A673 (cell line): Measurements from ENCODE around the gene GABRD. TPM values are rescaled to one million over a fixed set of nuclear protein-coding genes. Genes with fewer than 3 reads are reported as not detected.

Source experiments
- BruUV-seq: library from RNA; stranded (reverse); fragments of 400-500 nt; replicated peaks from 2 replicates; lab custom pipeline; 2021; lab: Mats Ljungman, UMichigan
- CTCF ChIA-PET: fragments of 300-600 bp; sonication (Branson Sonifier 250); formaldehyde crosslinking; loops from one replicate; lab custom pipeline; 2022; ENCODE audit warnings: antibody characterized with exemption; lab: Charles Lee
- POLR2A ChIA-PET: fragments of 300-600 bp; sonication (Branson Sonifier 250); formaldehyde crosslinking; loops from one replicate; lab custom pipeline; 2022; ENCODE audit warnings: antibody characterized with exemption; ENCODE audit not compliant: low non-redundant PET; lab: Charles Lee
- DNase-seq: peaks from one replicate; pipeline ENCODE4 v3.0.0-alpha.2; 2015; ENCODE audit warnings: low spot score
- H3K27ac ChIP-seq: fragments of 200-600 bp; sonication (generic); 2 replicates; pipeline ENCODE4 v1.5.1; 2016; ENCODE audit warnings: mixed run types, low read depth, mild to moderate bottlenecking, mixed read lengths, antibody characterized with exemption, low read length; ENCODE audit not compliant: poor library complexity, severe bottlenecking
- H3K27me3 ChIP-seq: fragments of 200-600 bp; sonication (generic); replicated peaks from 2 replicates; pipeline ENCODE4 v1.6.1; 2017; ENCODE audit warnings: mixed run types, low read depth, mild to moderate bottlenecking, mixed read lengths, antibody characterized with exemption, low read length; ENCODE audit not compliant: insufficient read depth, poor library complexity
- H3K36me3 ChIP-seq: fragments of 200-600 bp; sonication (generic); 2 replicates; pipeline ENCODE4 v1.6.1; 2016; ENCODE audit warnings: mixed run types, mild to moderate bottlenecking, mixed read lengths, antibody characterized with exemption, low read length; ENCODE audit not compliant: insufficient read depth, poor library complexity, severe bottlenecking
- H3K4me1 ChIP-seq: fragments of 200-600 bp; sonication (generic); 2 replicates; pipeline ENCODE4 v1.6.1; 2017; ENCODE audit warnings: mixed run types, mild to moderate bottlenecking, mixed read lengths, antibody characterized with exemption, low read length; ENCODE audit not compliant: insufficient read depth, poor library complexity, severe bottlenecking
- H3K4me3 ChIP-seq: fragments of 200-600 bp; sonication (generic); 2 replicates; pipeline ENCODE4 v1.5.1; 2016; ENCODE audit warnings: low read depth, mixed run types, mild to moderate bottlenecking, mixed read lengths, low read length; ENCODE audit not compliant: poor library complexity, severe bottlenecking
- H3K9me3 ChIP-seq: fragments of 200-600 bp; sonication (generic); 2 replicates; pipeline ENCODE4 v1.6.1; 2016; ENCODE audit warnings: mixed run types, low read depth, mild to moderate bottlenecking, mixed read lengths, antibody characterized with exemption, low read length; ENCODE audit not compliant: poor library complexity, severe bottlenecking
- EZH2 ChIP-seq: fragments of 200-600 bp; sonication (generic); IDR thresholded peaks from 2 replicates; pipeline ENCODE4 v1.6.1; 2017; ENCODE audit warnings: borderline replicate concordance, low read depth, mild to moderate bottlenecking, mixed read lengths, antibody characterized with exemption, low read length; ENCODE audit not compliant: poor library complexity, severe bottlenecking
- intact Hi-C: fragments of 100-400 bp; cut with micrococcal nuclease; formaldehyde crosslinking; loops from one replicate; pipeline ENCODE4 v1.10.0; 2022; ENCODE audit not compliant: unreplicated experiment
- total RNA-seq: library from RNA; stranded (reverse); gene quantifications from 2 replicates; pipeline ENCODE4 v1.2.3, GENCODE V29; 2021
- TF ChIP-seq, protein P1 (sequence below): fragments of 300-800, 200-600 bp; sonication (generic); conservative IDR thresholded peaks from 2 replicates; pipeline ENCODE4 v1.5.1; 2017; ENCODE audit warnings: low read depth, mild to moderate bottlenecking, antibody characterized with exemption, low read length, moderate library complexity, mixed read lengths

Gene GABRD
- total RNA-seq, 1 experiment from 2014 or later = not detected

DNA sequence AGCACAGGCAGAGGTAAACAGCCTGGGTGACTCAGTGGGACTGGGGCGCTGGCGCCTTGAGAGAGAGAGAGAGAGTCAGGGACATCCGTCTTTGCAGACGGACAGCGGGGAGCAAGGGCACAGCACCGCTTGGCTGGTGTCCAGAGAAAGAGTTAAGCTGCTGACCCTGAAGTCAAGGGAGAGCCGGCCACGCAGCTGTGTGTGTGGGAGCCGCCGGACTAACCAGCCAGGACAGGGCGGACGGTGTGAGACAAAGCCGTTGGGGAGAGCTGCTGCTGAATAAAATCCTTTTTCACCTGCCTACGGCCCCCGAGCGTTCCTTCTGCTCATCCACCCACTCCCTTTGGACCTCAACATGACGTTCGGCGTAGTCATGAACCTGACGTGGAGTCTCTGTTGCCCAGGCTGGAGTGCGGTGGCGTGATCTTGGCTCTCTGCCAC lies 30.0 kb upstream of the GABRD start:
- BruUV-seq = no TSS peak
- H3K36me3 ChIP-seq = no peaks in the 10 kb centered on the region
- no peaks in the 10 kb centered on the region for H3K27me3 ChIP-seq
- POLR2A ChIA-PET = no interaction called here
- no peak for DNase-seq
- TF ChIP-seq, protein P1, sequence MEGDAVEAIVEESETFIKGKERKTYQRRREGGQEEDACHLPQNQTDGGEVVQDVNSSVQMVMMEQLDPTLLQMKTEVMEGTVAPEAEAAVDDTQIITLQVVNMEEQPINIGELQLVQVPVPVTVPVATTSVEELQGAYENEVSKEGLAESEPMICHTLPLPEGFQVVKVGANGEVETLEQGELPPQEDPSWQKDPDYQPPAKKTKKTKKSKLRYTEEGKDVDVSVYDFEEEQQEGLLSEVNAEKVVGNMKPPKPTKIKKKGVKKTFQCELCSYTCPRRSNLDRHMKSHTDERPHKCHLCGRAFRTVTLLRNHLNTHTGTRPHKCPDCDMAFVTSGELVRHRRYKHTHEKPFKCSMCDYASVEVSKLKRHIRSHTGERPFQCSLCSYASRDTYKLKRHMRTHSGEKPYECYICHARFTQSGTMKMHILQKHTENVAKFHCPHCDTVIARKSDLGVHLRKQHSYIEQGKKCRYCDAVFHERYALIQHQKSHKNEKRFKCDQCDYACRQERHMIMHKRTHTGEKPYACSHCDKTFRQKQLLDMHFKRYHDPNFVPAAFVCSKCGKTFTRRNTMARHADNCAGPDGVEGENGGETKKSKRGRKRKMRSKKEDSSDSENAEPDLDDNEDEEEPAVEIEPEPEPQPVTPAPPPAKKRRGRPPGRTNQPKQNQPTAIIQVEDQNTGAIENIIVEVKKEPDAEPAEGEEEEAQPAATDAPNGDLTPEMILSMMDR = no peak
- TF ChIP-seq EZH2 = no peak
- no peak overlapping the region for H3K4me3 ChIP-seq
- intact Hi-C loops = no loop called here
- H3K9me3 ChIP-seq = no peaks in the 10 kb centered on the region
- no peak overlapping the region for H3K27ac ChIP-seq
- no peaks in the 10 kb centered on the region for H3K4me1 ChIP-seq
- CTCF ChIA-PET = no interaction called here

DNA sequence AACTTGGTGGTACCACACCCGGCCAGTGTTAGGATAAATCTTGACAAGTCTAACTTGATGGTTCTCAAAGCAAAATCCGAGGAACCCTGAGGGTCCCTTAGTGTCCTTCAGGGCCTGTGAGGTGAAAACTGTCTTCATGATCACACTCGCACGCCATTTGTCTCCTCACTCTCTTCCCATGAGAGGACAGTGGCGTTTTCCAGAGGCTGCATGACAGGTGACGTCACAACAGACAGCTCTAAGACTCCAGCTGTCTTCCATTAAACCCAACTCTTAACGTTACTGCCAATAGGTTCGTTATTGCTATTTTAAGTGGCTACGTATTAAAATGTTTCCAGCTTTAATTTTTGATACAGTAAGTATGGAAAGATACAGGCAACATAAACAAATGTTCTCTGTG lies 29.4 kb upstream of the GABRD start:
- TF ChIP-seq, protein P1 = no peak
- TF ChIP-seq EZH2 = no peak
- Histone ChIP-seq H3K4me3 (no peak overlapping the region), H3K9me3 (no peaks in the 10 kb centered on the region), H3K27ac (no peak overlapping the region), H3K4me1 (no peaks in the 10 kb centered on the region), H3K36me3 (no peaks in the 10 kb centered on the region), H3K27me3 (no peaks in the 10 kb centered on the region)
- CTCF ChIA-PET = no interaction called here
- no peak for DNase-seq
- POLR2A ChIA-PET = no interaction called here
- BruUV-seq = no TSS peak
- intact Hi-C loops = no loop called here

DNA sequence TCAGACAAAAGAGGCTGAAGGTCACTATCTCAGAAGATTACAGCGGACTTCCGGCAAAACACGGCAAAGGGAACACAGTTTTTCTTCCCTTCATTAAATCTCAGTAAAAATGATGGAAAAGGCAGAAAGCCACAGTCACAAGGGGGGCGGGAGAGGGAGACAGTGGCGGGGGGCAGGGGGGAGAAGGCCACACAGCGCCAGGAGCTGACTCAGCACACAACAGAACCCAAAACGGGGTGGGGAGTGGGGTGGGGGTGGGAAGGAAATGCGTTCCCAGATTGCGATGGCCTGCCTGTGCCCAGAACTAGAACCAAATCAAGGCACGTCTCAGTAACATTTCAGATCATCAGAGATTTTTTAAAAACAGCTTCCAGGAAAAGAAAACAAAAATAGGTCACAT lies 28.9 kb upstream of the GABRD start:
- ChIA-PET POLR2A (no interaction called here), CTCF (no interaction called here)
- H3K27ac ChIP-seq = no peak overlapping the region
- H3K9me3 ChIP-seq = no peaks in the 10 kb centered on the region
- H3K4me3 ChIP-seq = no peak overlapping the region
- intact Hi-C loops = no loop called here
- H3K27me3 ChIP-seq = no peaks in the 10 kb centered on the region
- TF ChIP-seq, protein P1 = no peak
- no peak for TF ChIP-seq EZH2
- no peaks in the 10 kb centered on the region for H3K36me3 ChIP-seq
- no peaks in the 10 kb centered on the region for H3K4me1 ChIP-seq
- no peak for DNase-seq
- BruUV-seq = no TSS peak
